Cardiac muscle cell (in vitro differentiated cells and primary cell): ENCODE measurements around the gene ZSCAN22. TPM values are rescaled to one million over a fixed set of nuclear protein-coding genes. Genes with fewer than 3 reads are reported as not detected.

Experiments used
- DNase-seq, 2 donors: peaks; one replicate each; pipeline versions ENCODE4 v3.0.0 to v3.0.0-alpha.2; 2010 to 2017; ENCODE audit warnings: low read depth in 1 of 2, low spot score in 1 of 2
- H3K27ac ChIP-seq: fragments of 200-600 bp; sonication (generic); 2 replicates; pipeline ENCODE4 v1.5.1; 2016
- H3K27me3 ChIP-seq: fragments of 200-600 bp; sonication (generic); 2 replicates; pipeline ENCODE4 v1.6.0; 2016; ENCODE audit warnings: control low read depth
- H3K36me3 ChIP-seq: fragments of 200-600 bp; sonication (generic); 2 replicates; pipeline ENCODE4 v1.5.1; 2016; ENCODE audit warnings: control low read depth
- H3K4me1 ChIP-seq: fragments of 200-600 bp; sonication (generic); 2 replicates; pipeline ENCODE4 v1.8.1; 2017; ENCODE audit warnings: low read depth, mild to moderate bottlenecking, mixed run types
- H3K4me3 ChIP-seq: fragments of 200-600 bp; sonication (generic); 2 replicates; pipeline ENCODE4 v1.5.1; 2016; ENCODE audit warnings: mild to moderate bottlenecking
- H3K9me3 ChIP-seq: fragments of 200-600 bp; sonication (generic); 2 replicates; pipeline ENCODE4 v1.5.1; 2017; ENCODE audit warnings: low read depth, mild to moderate bottlenecking, control low read depth
- polyA plus RNA-seq: library from polyadenylated mRNA; unstranded; fragments of >200 nt; fragmentation: Nextera tagmentation; extraction: Ambion mirVana; gene quantifications from 2 replicates; pipeline ENCODE4 v1.2.1, GENCODE V29; 2016
- total RNA-seq: library from RNA; depleted of rRNA; stranded (reverse); fragments of >200 nt; gene quantifications from 2 replicates; pipeline ENCODE4 v1.2.3, GENCODE V29; 2016
- TF ChIP-seq, protein P1 (sequence below): IDR thresholded peaks from 2 replicates; pipeline ENCODE4 v1.5.1; 2012; ENCODE audit warnings: low read depth, mild to moderate bottlenecking, low read length

Gene ZSCAN22
- total RNA-seq (2.4 and 2.5 TPM in 2 replicates), polyA plus RNA-seq (3.7 and 4.2 TPM in 2 replicates)

DNA sequence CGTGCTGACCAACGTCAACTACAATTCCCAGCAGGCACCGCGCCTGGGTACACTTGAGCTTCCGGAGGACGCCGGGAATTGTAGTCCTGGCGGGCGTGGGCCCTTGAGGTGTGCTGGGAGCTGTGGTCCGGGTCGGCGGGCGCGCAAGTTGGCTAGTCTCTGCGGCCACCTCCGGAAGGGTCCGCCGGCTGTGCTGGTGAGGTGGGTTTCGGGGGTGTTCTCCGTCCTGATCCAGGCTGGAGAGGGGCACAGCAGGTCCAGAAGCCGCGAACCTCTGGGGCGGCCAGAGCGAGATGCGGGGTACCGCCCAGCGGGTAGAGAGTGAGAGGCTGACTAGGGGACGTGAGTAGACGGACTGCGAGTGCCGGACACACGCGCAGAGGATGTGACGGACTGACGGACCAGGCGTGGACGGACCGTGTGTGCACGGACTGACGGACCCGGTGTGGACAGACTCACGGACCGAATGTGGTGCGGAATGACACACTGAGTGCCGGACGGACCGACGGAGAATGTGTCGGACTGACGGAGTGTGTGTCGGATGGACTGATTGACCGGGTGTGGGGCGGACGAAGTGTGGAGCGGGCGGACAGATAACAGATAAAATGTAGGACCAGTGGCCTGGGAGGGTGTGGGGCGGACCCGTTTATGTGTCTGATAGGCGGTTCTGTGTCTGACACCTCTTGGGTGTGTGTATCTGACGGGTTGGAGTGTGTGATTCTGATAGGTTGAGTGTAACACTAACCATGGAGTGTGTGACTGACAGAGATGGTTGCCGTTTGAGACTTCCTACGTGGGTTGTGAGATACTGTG is at the start of gene ZSCAN22:
Gene ZSCAN22 (plus strand): TSS at position 81 of the 813 bp plus-strand sequence. CDS start 7,809 bp downstream, outside the sequence.
- Histone ChIP-seq H3K9me3 (no peaks in the 10 kb centered on the region), H3K4me1 (no peaks in the 10 kb centered on the region), H3K36me3 (no peaks in the 10 kb centered on the region), H3K27me3 (no peaks in the 10 kb centered on the region), H3K27ac (peak within 1 kb of the TSS; percentile 25), H3K4me3 (peak within 1 kb of the TSS; percentile 61)
- DNase-seq: peak; percentile 97
- TF ChIP-seq, protein P1, sequence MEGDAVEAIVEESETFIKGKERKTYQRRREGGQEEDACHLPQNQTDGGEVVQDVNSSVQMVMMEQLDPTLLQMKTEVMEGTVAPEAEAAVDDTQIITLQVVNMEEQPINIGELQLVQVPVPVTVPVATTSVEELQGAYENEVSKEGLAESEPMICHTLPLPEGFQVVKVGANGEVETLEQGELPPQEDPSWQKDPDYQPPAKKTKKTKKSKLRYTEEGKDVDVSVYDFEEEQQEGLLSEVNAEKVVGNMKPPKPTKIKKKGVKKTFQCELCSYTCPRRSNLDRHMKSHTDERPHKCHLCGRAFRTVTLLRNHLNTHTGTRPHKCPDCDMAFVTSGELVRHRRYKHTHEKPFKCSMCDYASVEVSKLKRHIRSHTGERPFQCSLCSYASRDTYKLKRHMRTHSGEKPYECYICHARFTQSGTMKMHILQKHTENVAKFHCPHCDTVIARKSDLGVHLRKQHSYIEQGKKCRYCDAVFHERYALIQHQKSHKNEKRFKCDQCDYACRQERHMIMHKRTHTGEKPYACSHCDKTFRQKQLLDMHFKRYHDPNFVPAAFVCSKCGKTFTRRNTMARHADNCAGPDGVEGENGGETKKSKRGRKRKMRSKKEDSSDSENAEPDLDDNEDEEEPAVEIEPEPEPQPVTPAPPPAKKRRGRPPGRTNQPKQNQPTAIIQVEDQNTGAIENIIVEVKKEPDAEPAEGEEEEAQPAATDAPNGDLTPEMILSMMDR: no peak

DNA sequence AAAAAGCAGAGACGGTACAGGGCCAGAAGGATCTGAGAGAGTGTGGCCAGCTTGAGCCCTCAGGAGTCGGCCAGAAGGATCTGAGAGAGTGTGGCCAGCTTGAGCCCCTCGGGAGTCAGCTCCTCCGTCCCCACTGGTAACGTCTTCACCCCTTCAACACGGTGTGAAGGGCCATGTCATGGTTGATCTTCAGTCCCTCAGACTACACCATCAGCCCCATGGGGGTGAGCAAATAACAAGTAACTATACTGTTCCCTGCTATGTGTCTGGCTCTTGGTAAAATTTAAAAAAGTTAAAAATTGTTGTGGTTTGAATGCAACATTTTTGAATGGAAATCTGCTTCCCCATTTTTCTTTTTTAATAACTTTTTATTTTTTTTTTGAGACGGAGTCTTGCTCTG is 49.6 kb upstream of the ZSCAN22 start:
- Histone ChIP-seq H3K27me3 (no peaks in the 10 kb centered on the region), H3K9me3 (no peaks in the 10 kb centered on the region), H3K36me3 (no peaks in the 10 kb centered on the region), H3K4me1 (peaks cover 5% of the 10 kb centered on the region), H3K27ac (no peak overlapping the region), H3K4me3 (no peak overlapping the region)
- TF ChIP-seq, protein P1: no peak
- no peak for DNase-seq

DNA sequence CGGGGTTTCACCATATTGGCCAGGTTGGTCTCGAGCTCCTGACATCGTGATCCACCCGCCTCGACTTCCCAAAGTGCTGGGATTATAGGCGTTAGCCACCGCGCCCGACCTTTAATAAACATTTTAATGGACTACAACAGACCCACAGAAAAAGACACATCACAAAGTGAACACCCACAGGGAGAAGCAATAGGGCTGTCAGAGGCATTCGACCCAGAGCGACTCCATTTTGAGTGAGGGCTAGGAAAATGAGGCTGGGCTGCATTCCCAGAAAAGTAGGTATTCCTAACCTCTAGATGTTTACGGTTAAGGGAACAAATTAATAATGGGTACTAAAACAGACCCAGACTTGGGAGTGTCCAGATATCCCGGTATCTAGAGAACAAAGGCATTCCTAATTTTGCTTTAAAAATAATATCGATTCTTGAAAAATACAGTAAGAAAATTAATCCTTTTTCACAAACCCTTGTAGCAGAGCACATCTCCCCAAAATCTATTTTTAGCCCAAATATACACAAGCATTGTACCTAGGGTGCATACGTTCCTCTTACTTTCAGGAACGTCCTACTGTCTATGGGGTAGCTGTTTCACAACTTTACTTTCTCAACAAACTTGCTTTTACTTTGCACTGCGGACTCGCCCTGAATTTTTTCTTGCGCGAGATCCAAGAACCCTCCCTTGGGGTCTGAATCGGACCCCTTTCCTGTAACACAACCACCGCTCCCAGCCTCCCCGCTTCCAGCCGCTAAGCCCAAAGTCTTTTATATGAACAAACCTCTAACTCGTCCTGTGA is 48.9 kb upstream of the ZSCAN22 start:
- DNase-seq: no peak
- Histone ChIP-seq H3K27ac (peak overlapping the region; percentile 90), H3K27me3 (no peaks in the 10 kb centered on the region), H3K4me1 (peaks cover 5% of the 10 kb centered on the region), H3K9me3 (no peaks in the 10 kb centered on the region), H3K4me3 (peak overlapping the region; percentile 58), H3K36me3 (no peaks in the 10 kb centered on the region)
- TF ChIP-seq, protein P1: no peak

DNA sequence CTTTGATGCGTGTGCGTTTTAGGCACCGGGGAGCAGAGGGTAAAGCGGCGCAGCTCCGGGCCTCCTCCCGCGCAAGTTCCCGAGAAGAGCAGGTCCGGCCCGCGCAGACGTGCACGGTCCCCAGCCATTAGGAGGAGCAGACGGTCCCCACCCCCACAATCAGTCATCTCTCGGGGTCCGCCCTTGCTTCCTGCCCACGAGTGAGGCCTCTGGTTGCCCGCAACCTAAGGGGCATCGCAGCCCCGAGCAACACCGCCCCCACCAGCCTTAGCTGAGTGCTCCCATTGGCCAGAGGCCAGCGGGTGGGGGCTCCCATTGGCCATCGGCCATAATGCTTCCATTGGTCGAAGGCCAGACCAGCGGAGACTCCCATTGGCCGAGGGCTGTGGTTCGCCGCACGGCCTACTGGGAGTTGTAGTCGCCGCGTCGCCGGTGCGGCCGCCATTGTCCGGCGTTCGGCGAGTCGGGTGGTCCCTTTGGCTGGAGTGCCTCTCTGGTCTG is 48.2 kb upstream of the ZSCAN22 start, which contains the start of gene ZNF8:
Gene ZNF8 (plus strand): TSS at position 415 of the 501 bp plus-strand sequence. CDS start 127 bp downstream, outside the sequence.
- H3K9me3 ChIP-seq: no peaks in the 10 kb centered on the region
- DNase-seq: peak; percentile 99
- TF ChIP-seq, protein P1: peak; percentile 9
- no peaks in the 10 kb centered on the region for H3K36me3 ChIP-seq
- peak within 1 kb of the TSS; percentile 98 for H3K27ac ChIP-seq
- H3K4me1 ChIP-seq: peaks cover 5% of the 10 kb centered on the region
- H3K27me3 ChIP-seq: no peaks in the 10 kb centered on the region
- H3K4me3 ChIP-seq: peak within 1 kb of the TSS; percentile 58
